ENCODE results near the gene FBF1.

GRCh38 chr17:75970011-75970523 is 29.2 kb upstream of the FBF1 start:
- TF ChIP-seq CTCF (IDR thresholded peaks at IDR 0.05 in 8 of 11, conservative IDR thresholded peaks at IDR 0.05 in 3 of 11): no peak
- TF ChIP-seq POLR2AphosphoS5 (IDR thresholded peaks at IDR 0.05): peak in 1 of 3 donors; percentile 28
- no peak for TF ChIP-seq POLR2A (IDR thresholded peaks at IDR 0.05)
